Naive thymus-derived CD8-positive, alpha-beta T cell (primary cell): ENCODE results near the gene TCERG1L. TPM values are rescaled to one million over a fixed set of nuclear protein-coding genes. Genes with fewer than 3 reads are reported as not detected.

Experiments used
- ATAC-seq, 2 donors: fragments of 150-1000 bp; cut with Tn5 transposase in 1 of 2; sonication (Bioruptor Pico), chemical (Tn5 transposase) in 1 of 2; 1 replicate in 1 of 2; 2 replicates in 1 of 2; pipeline ENCODE4 v1.10.0; 2021; ENCODE audit warnings: mild to moderate bottlenecking in 2 of 2, moderate library complexity in 2 of 2
- POLR2A ChIA-PET: fragments of 350-600 bp; sonication (Branson Sonifier 250); formaldehyde crosslinking; loops from one replicate; lab custom pipeline; 2021; ENCODE audit warnings: antibody characterized with exemption; lab: Charles Lee
- DNase-seq, 10 donors: peaks; one replicate each; pipeline versions ENCODE4 v3.0.0 to v3.0.0-alpha.2; 2020 to 2022
- H3K27ac Mint-ChIP-seq, 10 donors: one replicate each; pipeline ENCODE4 v1.8.0; 2020 to 2022; ENCODE audit warnings: mild to moderate bottlenecking in 10 of 10, mixed read lengths in 10 of 10, moderate library complexity in 4 of 10, inconsistent platforms in 1 of 10
- H3K27me3 Mint-ChIP-seq, 5 donors: one replicate each; pipeline ENCODE4 v1.8.0; 2021 to 2022; ENCODE audit warnings: mixed read lengths in 5 of 5
- H3K36me3 Mint-ChIP-seq, 3 donors: one replicate each; pipeline ENCODE4 v1.8.0; 2020 to 2022; ENCODE audit warnings: mixed read lengths in 3 of 3, mild to moderate bottlenecking in 2 of 3, inconsistent platforms in 1 of 3
- H3K4me1 Mint-ChIP-seq, 4 donors: one replicate each; pipeline ENCODE4 v1.8.0; 2021 to 2022; ENCODE audit warnings: mixed read lengths in 4 of 4
- H3K4me3 Mint-ChIP-seq, 10 donors: one replicate each; pipeline ENCODE4 v1.8.0; 2020 to 2022; ENCODE audit warnings: mild to moderate bottlenecking in 10 of 10, mixed read lengths in 10 of 10, moderate library complexity in 6 of 10, inconsistent platforms in 1 of 10
- H3K9me3 Mint-ChIP-seq, 9 donors: one replicate each; pipeline ENCODE4 v1.8.0; 2020 to 2022; ENCODE audit warnings: mixed read lengths in 9 of 9, mild to moderate bottlenecking in 3 of 9, inconsistent platforms in 1 of 9, moderate library complexity in 1 of 9
- polyA plus RNA-seq, 3 donors: library from polyadenylated mRNA; unstranded; fragments of 300-500 nt; fragmentation: Illumina TruSeq; gene quantifications; one replicate each; pipeline ENCODE4 v1.2.3, GENCODE V29; 2021
- total RNA-seq, 8 experiments: library from RNA in 2 of 8; stranded (reverse) in 2 of 8; gene quantifications; one replicate each; pipeline ENCODE4 v1.2.3 and lab custom pipeline; 2021 to 2026

Gene TCERG1L
- total and polyA plus RNA-seq, 5 experiments from 2014 or later = 0.14 to 0.27 TPM; not detected in 3

DNA sequence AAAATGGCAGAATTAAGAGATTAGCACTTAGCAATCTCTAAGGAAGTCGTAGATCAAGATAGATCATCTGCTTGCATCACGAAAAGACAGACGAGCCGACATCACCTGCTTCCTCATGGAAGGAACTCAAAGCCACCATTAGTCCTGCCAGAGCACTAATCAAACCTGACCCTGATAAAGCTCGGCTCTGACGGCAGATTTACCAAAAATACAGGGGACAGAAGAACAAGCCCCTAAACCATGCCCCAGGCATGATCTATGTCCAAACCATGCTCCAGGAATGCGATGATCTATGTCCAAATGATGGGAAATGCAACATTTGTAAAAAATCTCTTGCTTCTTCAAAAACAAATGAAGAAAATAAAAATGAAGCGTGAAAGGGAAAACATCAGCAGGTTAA is 182.8 kb downstream of the TCERG1L start:
- peaks cover 0 to 3% (median 0%) of the 10 kb centered on the region in 9 donors for H3K9me3 Mint-ChIP-seq
- H3K27ac Mint-ChIP-seq = no peak overlapping the region
- H3K4me1 Mint-ChIP-seq = peaks cover 3 to 19% (median 11%) of the 10 kb centered on the region in 4 donors
- no peak overlapping the region for H3K4me3 Mint-ChIP-seq
- POLR2A ChIA-PET = no interaction called here
- no peaks in the 10 kb centered on the region for H3K36me3 Mint-ChIP-seq
- H3K27me3 Mint-ChIP-seq = peaks cover 0 to 3% (median 0%) of the 10 kb centered on the region in 5 donors
- ATAC-seq (no peak), DNase-seq (no peak)

- H3K4me3 Mint-ChIP-seq = peak overlapping the region in 3 of 10 donors; percentile 0 to 57 (median 42)
- H3K36me3 Mint-ChIP-seq = no peaks in the 10 kb centered on the region
- peak overlapping the region in 5 of 10 donors; percentile 11 to 85 (median 51) for H3K27ac Mint-ChIP-seq
- DNase-seq = no peak
- POLR2A ChIA-PET = no interaction called here
- H3K9me3 Mint-ChIP-seq = peaks cover 0 to 3% (median 0%) of the 10 kb centered on the region in 9 donors
- ATAC-seq = peak in 1 of 2 donors; percentile 43
- peaks cover 3 to 19% (median 11%) of the 10 kb centered on the region in 4 donors for H3K4me1 Mint-ChIP-seq
- peaks cover 0 to 2% (median 0%) of the 10 kb centered on the region in 5 donors for H3K27me3 Mint-ChIP-seq
Observed at GRCh38 chr10:131127610-131128009, 183.9 kb downstream of the TCERG1L start.

GRCh38 chr10:131127138-131127589 is 184.4 kb downstream of the TCERG1L start:
- ATAC-seq = no peak
- no peak for DNase-seq
- peak overlapping the region in 4 of 10 donors; percentile 0 to 57 (median 39) for H3K4me3 Mint-ChIP-seq
- H3K4me1 Mint-ChIP-seq = peaks cover 3 to 19% (median 11%) of the 10 kb centered on the region in 4 donors
- H3K36me3 Mint-ChIP-seq = no peaks in the 10 kb centered on the region
- H3K27me3 Mint-ChIP-seq = peaks cover 0 to 2% (median 0%) of the 10 kb centered on the region in 5 donors
- H3K27ac Mint-ChIP-seq = peak overlapping the region in 7 of 10 donors; percentile 11 to 85 (median 55)
- POLR2A ChIA-PET = no interaction called here
- H3K9me3 Mint-ChIP-seq = peaks cover 0 to 7% (median 0%) of the 10 kb centered on the region in 9 donors

- Mint-ChIP-seq H3K27ac (peak overlapping the region in 5 of 10 donors; percentile 11 to 85 (median 55)), H3K36me3 (no peaks in the 10 kb centered on the region), H3K4me3 (peak overlapping the region in 3 of 10 donors; percentile 36 to 57 (median 42)), H3K4me1 (peaks cover 3 to 19% (median 11%) of the 10 kb centered on the region in 4 donors), H3K27me3 (peaks cover 0 to 2% (median 0%) of the 10 kb centered on the region in 5 donors), H3K9me3 (peaks cover 0 to 7% (median 0%) of the 10 kb centered on the region in 9 donors)
- no peak for ATAC-seq
- POLR2A ChIA-PET = no interaction called here
- DNase-seq = no peak
Observed at GRCh38 chr10:131126321-131127137, 185.0 kb downstream of the TCERG1L start.

GRCh38 chr10:131125511-131126225 is 185.9 kb downstream of the TCERG1L start:
- ATAC-seq = no peak
- peaks cover 0 to 2% (median 0%) of the 10 kb centered on the region in 5 donors for H3K27me3 Mint-ChIP-seq
- H3K9me3 Mint-ChIP-seq = peaks cover 0 to 7% (median 0%) of the 10 kb centered on the region in 9 donors
- H3K36me3 Mint-ChIP-seq = no peaks in the 10 kb centered on the region
- peak overlapping the region in 1 of 10 donors; percentile 31 for H3K27ac Mint-ChIP-seq
- POLR2A ChIA-PET = no interaction called here
- no peak for DNase-seq
- H3K4me3 Mint-ChIP-seq = no peak overlapping the region
- peaks cover 3 to 19% (median 11%) of the 10 kb centered on the region in 4 donors for H3K4me1 Mint-ChIP-seq

DNA sequence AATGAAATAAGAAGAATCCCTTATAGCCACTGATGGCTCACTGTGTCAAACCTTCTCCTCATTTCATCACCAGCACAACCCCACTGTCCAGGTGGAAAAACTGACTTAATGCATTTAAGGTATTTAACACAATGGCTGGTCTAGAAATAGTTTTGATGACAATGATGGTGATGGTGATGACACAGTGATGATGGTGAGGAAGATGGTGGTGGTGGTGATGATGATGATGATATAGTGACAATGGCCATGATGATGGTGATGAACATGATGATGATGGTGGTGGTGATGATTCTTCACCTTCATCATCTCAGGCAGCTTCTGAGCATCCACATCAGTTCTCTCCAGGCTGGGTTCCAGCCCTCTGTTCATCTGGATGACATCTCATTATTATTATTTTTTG is 186.6 kb downstream of the TCERG1L start:
- Mint-ChIP-seq H3K9me3 (peaks cover 0 to 7% (median 0%) of the 10 kb centered on the region in 9 donors), H3K27me3 (peaks cover 0 to 2% (median 0%) of the 10 kb centered on the region in 5 donors), H3K4me1 (peaks cover 3 to 19% (median 11%) of the 10 kb centered on the region in 4 donors), H3K27ac (no peak overlapping the region), H3K4me3 (peak overlapping the region in 1 of 10 donors; percentile 5), H3K36me3 (no peaks in the 10 kb centered on the region)
- ATAC-seq = no peak
- DNase-seq = no peak
- POLR2A ChIA-PET = no interaction called here

DNA sequence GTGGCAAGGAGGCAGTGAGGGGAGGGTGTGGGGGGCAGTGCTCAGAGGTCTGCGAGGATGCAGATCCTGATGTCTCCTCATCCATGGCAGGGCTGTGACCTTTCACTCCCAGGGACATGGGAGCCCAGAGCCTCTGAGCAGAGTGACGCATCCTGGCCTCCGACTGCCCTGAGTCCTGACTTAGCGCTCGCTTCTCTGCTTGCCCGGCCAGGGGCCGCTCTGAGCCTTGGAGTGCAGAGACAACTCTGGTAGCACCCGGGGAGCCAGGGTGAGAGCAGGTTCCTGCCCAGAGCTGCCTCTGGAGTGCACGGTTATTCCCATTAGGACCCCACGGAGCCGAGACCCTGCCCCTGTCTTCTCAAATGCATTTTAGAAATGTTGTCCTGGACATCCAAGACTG is 188.0 kb downstream of the TCERG1L start:
- POLR2A ChIA-PET = no interaction called here
- Mint-ChIP-seq H3K36me3 (no peaks in the 10 kb centered on the region), H3K27ac (no peak overlapping the region), H3K27me3 (no peaks in the 10 kb centered on the region), H3K4me3 (no peak overlapping the region), H3K9me3 (peaks cover 0 to 7% (median 0%) of the 10 kb centered on the region in 9 donors), H3K4me1 (peaks cover 3 to 18% (median 11%) of the 10 kb centered on the region in 4 donors)
- DNase-seq (no peak), ATAC-seq (no peak)

DNA sequence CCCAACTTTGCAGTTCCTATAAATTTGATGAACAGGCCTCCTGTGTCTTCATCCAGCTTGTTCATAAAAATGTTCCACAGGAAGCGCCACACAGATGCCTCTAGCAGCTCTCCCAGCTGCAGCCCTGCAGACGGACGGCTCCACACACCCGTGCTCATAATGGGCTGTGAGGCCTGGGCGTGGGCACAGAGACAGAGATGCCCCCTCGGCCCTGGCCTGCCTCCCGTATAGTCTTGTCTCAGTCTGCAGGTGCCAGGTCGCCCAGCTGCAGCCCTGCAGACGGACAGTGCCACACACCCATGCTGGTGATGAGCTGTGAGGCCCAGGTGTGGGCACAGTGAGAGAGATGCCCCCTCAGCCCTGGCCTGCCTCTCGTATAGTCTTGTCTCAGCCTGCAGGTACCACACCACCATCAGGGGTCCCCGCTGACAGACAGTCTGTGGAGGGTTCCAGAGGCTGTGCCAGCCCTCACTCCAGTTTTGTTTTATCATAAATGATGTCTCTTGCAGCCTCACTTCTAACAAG is 189.9 kb downstream of the TCERG1L start:
- Mint-ChIP-seq H3K36me3 (no peaks in the 10 kb centered on the region), H3K4me1 (peaks cover 0 to 2% (median under 1%) of the 10 kb centered on the region in 4 donors), H3K27ac (no peak overlapping the region), H3K9me3 (peaks cover 0 to 7% (median 0%) of the 10 kb centered on the region in 9 donors), H3K27me3 (no peaks in the 10 kb centered on the region), H3K4me3 (no peak overlapping the region)
- ATAC-seq = no peak
- DNase-seq = no peak
- POLR2A ChIA-PET = no interaction called here

DNA sequence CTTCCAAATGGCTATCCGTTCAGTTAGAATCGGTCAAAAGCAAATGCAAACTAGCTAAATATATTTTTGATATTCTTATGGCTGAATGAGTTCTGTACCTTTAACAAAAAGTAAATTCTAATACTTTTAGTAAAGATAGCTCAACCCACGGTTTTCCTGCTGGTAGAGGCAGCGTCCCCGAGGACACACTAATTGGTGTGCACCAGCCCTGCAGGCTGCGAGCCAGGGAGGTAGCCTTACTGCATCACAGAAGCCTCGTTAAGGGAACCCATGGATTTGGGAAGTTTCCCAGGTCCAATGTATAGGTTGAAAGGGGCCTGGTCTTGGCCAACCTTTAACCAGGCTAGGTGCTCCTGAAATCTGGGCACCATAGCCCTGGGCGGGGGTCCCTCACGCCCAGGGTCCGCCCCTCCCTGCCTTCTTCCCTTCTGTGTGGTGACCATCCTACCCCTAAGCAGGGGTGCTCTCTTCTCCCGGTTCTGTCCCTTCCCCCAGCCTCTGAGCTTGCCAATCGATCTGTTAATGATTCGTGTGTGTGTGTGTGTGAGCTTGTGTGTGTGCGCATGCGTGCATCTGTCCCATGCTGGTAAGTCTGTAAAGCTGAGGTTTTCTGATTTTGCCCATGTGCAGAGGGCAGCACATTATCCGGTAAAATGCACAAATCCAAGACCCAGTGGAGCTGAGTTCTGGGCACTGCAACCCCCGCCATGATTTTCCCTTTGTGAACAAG is 191.7 kb downstream of the TCERG1L start:
- DNase-seq (no peak), ATAC-seq (no peak)
- Mint-ChIP-seq H3K4me1 (no peaks in the 10 kb centered on the region), H3K27me3 (no peaks in the 10 kb centered on the region), H3K27ac (no peak overlapping the region), H3K36me3 (no peaks in the 10 kb centered on the region), H3K4me3 (no peak overlapping the region), H3K9me3 (peaks cover 0 to 7% (median 0%) of the 10 kb centered on the region in 9 donors)
- POLR2A ChIA-PET = no interaction called here

GRCh38 chr10:131117416-131118212 is 193.9 kb downstream of the TCERG1L start:
- no peaks in the 10 kb centered on the region for H3K36me3 Mint-ChIP-seq
- peaks cover 0 to 5% (median 0%) of the 10 kb centered on the region in 9 donors for H3K9me3 Mint-ChIP-seq
- H3K4me3 Mint-ChIP-seq = no peak overlapping the region
- H3K27ac Mint-ChIP-seq = no peak overlapping the region
- DNase-seq (no peak), ATAC-seq (no peak)
- POLR2A ChIA-PET = no interaction called here
- H3K27me3 Mint-ChIP-seq = no peaks in the 10 kb centered on the region
- no peaks in the 10 kb centered on the region for H3K4me1 Mint-ChIP-seq

DNA sequence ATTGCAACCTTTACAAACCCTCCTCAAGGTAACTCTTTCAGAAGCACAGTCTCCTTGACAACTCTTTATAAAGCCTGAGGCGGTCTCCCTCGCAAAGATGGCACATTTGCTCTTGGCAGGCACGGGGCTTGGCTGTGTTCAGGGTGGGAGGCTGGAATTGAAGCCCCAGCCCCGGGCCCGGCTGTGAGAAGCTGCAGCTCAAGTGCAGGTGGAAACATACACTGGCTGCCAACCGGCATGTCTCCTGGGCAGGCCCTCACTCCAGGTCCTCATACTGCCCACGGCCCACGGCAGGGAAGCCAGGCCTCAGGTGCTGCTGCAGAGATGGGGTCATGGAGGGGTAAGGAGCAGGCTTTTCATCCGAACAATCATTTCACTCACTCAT is 194.5 kb downstream of the TCERG1L start:
- Mint-ChIP-seq H3K9me3 (no peaks in the 10 kb centered on the region), H3K36me3 (no peaks in the 10 kb centered on the region), H3K4me1 (no peaks in the 10 kb centered on the region), H3K4me3 (no peak overlapping the region), H3K27me3 (no peaks in the 10 kb centered on the region), H3K27ac (no peak overlapping the region)
- no peak for ATAC-seq
- POLR2A ChIA-PET = no interaction called here
- no peak for DNase-seq
